PFSK-1 (cell line): ENCODE measurements around the gene SATB2.

ENCODE experiments used
- FOXP2 ChIP-seq: optimal IDR thresholded peaks from 2 replicates; pipeline ENCODE3; 2011; ENCODE audit warnings: borderline replicate concordance, control low read depth, inconsistent platforms; ENCODE audit not compliant: insufficient read depth; ENCODE audit errors: extremely low read length, extremely low read depth
- POLR2AphosphoS5 ChIP-seq: IDR thresholded peaks from 2 replicates; pipeline ENCODE4 v1.6.1; 2012; ENCODE audit warnings: low read depth, mild to moderate bottlenecking, control low read depth, low read length, moderate library complexity
- REST ChIP-seq, 2 experiments: IDR thresholded peaks; 2 replicates each; pipeline versions ENCODE4 v1.6.1 to v1.8.0; 2011 to 2012; ENCODE audit warnings: low read depth in 2 of 2, low read length in 2 of 2, control low read depth in 1 of 2, inconsistent platforms in 1 of 2, mild to moderate bottlenecking in 1 of 2, moderate library complexity in 1 of 2; ENCODE audit not compliant: insufficient read depth in 1 of 2
- SIN3A ChIP-seq: IDR thresholded peaks from 2 replicates; pipeline ENCODE4 v1.6.1; 2012; ENCODE audit warnings: mild to moderate bottlenecking, low read length, moderate library complexity, borderline replicate concordance; ENCODE audit not compliant: insufficient read depth
- TAF1 ChIP-seq: IDR thresholded peaks from 2 replicates; pipeline ENCODE4 v1.6.1; 2012; ENCODE audit warnings: low read length, control low read depth, borderline replicate concordance; ENCODE audit not compliant: insufficient read depth

Gene SATB2

GRCh38 chr2:199455210-199455544 is 2.6 kb downstream of the SATB2 start:
- TF ChIP-seq REST (IDR thresholded peaks at IDR 0.05; ENCODE audit: insufficient read depth in 1 of 2, low read depth in 2 of 2, low read length in 2 of 2), result no peak
- no peak for TF ChIP-seq FOXP2
- TF ChIP-seq SIN3A, result no peak
- no peak for TF ChIP-seq POLR2AphosphoS5
- TF ChIP-seq TAF1, result no peak

- TF ChIP-seq TAF1 (no peak), SIN3A (no peak), POLR2AphosphoS5 (no peak), REST (IDR thresholded peaks at IDR 0.05; ENCODE audit: insufficient read depth in 1 of 2, low read depth in 2 of 2, low read length in 2 of 2) (no peak), FOXP2 (no peak)
These were observed 4.8 kb downstream of the SATB2 start for GRCh38 chr2:199452991-199453379.

GRCh38 chr2:199452260-199452990 is 5.3 kb downstream of the SATB2 start:
- TF ChIP-seq TAF1 (no peak), POLR2AphosphoS5 (no peak), FOXP2 (no peak), SIN3A (no peak), REST (IDR thresholded peaks at IDR 0.05; ENCODE audit: insufficient read depth in 1 of 2, low read depth in 2 of 2, low read length in 2 of 2) (no peak)

- TF ChIP-seq TAF1 (no peak), REST (IDR thresholded peaks at IDR 0.05; ENCODE audit: insufficient read depth in 1 of 2, low read depth in 2 of 2, low read length in 2 of 2) (no peak), POLR2AphosphoS5 (no peak), FOXP2 (no peak), SIN3A (no peak)
These were observed 7.8 kb downstream of the SATB2 start for GRCh38 chr2:199449956-199450355.

- no peak for TF ChIP-seq POLR2AphosphoS5
- no peak for TF ChIP-seq FOXP2
- no peak for TF ChIP-seq TAF1
- TF ChIP-seq SIN3A, result no peak
- no peak for TF ChIP-seq REST (IDR thresholded peaks at IDR 0.05; ENCODE audit: insufficient read depth in 1 of 2, low read depth in 2 of 2, low read length in 2 of 2)
These were observed 8.3 kb downstream of the SATB2 start for GRCh38 chr2:199449455-199449854.
